Suppressor macrophage treated with lipopolysaccharide for 1 hour (primary cell): Measurements from ENCODE around the gene MT1M.
"Not testable (repeated sequence)": the region's sequence is repeated elsewhere in the genome, so short reads cannot be mapped to it uniquely, and the experiment has no call there.

Experiments used
- DNase-seq, 3 donors: peaks; one replicate each; pipeline ENCODE4 v3.0.0-alpha.2; 2020 to 2022

MT1M gene

GRCh38 chr16:56632156-56632847, at the start of gene MT1M:
MT1M (plus strand) TSS chr16:56632659; CDS start chr16:56632732, 73 bp downstream.
- peak in 1 of 3 donors; percentile 48 for DNase-seq

GRCh38 chr16:56582911-56583310, 49.5 kb upstream of the MT1M start:
- not testable (repeated sequence) for DNase-seq

DNA sequence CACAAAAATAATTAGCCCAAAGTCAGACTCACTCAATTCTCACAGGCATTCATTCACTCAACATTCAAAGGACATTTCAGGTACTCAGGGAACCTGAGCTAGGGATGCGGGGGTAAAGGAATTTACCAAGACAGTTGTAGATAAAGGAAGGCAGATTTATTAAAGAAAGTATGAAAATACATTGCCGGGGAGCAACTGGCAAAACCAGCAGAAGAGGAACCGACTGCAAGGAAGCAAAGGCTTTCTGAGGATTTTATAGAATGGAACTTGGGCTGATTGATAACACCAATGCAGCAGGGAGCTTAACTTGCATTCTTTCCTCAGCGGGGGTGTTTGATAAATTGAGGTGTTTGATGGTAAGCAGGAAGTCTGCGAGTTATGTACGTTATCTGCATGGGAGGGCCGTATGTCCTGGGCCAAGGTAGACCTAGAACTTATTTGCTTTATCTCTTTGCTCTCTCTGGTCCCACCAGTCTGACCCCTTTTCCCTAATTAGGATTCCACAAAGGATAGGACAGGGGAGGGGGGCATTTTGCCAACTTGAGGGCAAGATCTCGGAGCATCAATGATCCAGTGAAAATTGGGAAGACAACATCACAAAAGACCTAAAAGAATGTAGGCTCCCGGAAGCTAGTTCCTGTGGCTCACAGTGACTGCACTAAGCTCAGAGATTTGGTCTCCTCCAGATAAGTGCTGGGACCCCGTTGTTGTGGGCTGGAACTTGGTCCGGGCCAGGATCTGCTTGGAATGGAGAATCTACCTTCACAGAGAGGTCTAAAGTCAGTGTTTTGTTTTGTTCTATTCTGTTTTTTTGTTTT, 48.9 kb upstream of the MT1M start:
- no peak for DNase-seq

GRCh38 chr16:56584276-56584675, 48.2 kb upstream of the MT1M start:
- DNase-seq, result no peak

GRCh38 chr16:56588781-56589140, 43.7 kb upstream of the MT1M start:
- DNase-seq, result no peak

- DNase-seq, result peak in 1 of 3 donors; percentile 40
These were observed 43.1 kb upstream of the MT1M start, which contains the start of gene MT3 for GRCh38 chr16:56589141-56590039. MT3 (plus strand) TSS chr16:56589528; CDS start chr16:56589591, 63 bp downstream.

- DNase-seq, result peak; percentile 40 to 47 (median 40)
These were observed 40.9 kb upstream of the MT1M start for GRCh38 chr16:56591377-56592060.

DNA sequence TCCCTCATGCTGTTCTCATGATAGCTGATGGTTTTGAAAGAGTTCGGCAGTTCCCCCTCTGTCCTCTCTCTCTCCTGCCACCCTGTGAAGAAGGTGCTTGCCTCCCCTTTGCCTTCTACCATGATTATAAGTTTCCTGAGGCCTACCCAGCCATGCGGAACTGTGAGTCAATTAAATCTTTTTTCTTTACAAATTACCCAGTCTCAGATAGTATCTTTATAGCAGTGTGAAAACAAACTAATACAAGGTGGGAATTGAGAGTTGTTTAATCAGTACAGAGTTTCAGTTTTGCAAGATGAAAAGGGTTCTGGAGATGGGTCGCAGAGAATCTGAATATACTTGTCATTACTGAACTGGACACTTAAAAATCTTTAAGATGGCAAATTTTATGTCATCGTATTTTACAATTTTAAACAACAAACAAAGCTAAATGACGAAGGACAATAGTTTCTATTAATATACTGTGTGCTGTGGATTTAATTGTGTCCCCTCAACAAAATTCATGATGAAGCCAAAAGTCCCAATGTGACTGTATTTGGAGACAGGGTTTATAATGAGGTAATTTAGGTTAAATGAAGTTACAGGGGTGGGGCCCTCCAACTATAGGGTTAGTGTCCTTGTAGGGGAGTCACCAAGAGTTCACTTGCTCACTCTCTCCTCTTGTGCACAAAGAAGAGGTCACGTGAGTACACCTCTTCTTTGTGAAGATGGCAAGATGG, 38.7 kb upstream of the MT1M start:
- DNase-seq, result no peak

GRCh38 chr16:56594292-56594619, 38.2 kb upstream of the MT1M start:
- no peak for DNase-seq

GRCh38 chr16:56600398-56600999, 32.0 kb upstream of the MT1M start:
- DNase-seq, result peak; percentile 62 to 77 (median 74)

- DNase-seq, result no peak
These were observed 31.1 kb upstream of the MT1M start for GRCh38 chr16:56601325-56601724.

DNA sequence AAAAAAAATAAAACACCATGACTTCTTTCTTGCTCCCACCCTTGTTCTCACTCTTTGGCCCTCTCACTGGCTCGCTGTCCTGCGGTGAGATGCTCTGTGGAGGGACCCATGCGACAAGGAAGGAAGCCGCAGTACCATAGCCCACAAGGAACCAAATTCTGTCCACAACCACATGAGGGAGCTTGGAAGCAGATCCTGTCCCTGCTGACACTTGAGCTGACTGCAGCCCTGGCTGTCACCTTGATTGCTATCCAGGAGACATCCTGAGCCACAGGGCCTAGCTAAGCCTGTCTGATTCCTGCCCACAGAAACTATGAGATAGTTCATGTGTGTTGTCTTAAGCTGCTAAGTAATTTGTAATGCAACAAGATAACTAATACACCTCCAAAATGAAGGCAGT, 28.9 kb upstream of the MT1M start:
- peak; percentile 65 to 70 (median 66) for DNase-seq

- DNase-seq, result no peak
These were observed 27.5 kb upstream of the MT1M start for GRCh38 chr16:56604966-56605365.

- DNase-seq, result no peak
These were observed 27.0 kb upstream of the MT1M start for GRCh38 chr16:56605475-56605874.

DNA sequence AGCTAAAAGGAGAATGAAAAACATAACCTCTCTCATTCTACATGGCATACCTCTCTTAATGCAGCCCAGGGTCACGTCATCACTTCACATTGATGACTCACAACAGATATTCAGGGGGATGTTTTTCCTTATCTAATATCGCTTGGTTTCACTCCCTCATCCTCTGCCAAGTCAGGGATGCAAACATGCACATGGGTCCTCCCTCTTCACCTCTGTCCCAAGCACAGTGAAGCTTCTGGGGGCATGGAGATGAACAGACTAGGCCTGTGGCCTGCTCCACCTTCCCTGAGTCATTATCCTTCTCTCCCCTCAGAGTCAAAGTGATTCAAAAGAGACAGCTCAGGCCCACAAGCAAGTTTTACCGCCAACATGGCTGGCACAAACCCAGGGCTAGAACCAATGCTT, 26.4 kb upstream of the MT1M start:
- DNase-seq, result no peak

GRCh38 chr16:56606476-56607108, 25.9 kb upstream of the MT1M start:
- no peak for DNase-seq

DNA sequence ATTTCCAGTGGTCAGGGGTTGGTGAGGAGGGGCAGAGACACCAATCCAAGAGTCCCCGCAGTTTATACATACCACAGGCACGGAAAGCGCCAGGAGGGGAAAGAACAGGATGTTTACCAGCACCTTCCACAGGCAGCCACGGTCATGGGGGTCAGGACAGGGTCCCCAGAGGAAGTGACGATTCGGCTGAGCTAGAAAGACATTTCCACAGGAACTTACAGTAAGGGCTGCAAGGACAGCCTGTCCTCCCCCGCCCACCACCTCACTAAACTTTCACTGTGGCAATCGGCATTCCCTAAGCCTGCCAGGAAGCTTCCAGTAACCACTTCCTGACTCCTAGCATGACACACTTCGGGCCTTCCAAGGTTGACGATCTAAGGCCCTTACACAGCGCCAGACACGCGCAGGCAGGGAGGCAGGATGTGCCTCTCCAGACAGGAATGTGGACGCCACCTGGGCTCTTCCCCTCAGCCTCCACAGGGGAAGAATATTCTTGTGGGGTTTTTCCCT, 25.3 kb upstream of the MT1M start:
- DNase-seq, result peak; percentile 50 to 77 (median 74)

DNA sequence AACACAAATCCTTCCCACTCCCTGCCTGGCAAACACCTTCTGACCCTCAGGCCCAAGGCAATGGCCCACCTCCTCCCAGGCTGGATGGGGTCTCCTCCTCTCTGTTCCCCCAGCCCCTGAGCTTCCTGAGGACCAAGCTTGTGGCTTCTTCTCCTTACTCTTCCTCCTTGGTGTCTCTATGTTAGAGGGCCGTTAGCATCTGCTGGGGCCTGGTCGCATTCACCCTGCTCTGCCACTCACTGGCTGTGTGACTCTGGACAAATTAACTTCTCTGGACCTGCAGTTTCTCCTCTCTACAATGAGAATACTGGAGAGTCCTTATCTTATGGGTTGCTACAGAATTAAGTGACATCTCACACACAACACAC, 24.8 kb upstream of the MT1M start:
- no peak for DNase-seq

DNA sequence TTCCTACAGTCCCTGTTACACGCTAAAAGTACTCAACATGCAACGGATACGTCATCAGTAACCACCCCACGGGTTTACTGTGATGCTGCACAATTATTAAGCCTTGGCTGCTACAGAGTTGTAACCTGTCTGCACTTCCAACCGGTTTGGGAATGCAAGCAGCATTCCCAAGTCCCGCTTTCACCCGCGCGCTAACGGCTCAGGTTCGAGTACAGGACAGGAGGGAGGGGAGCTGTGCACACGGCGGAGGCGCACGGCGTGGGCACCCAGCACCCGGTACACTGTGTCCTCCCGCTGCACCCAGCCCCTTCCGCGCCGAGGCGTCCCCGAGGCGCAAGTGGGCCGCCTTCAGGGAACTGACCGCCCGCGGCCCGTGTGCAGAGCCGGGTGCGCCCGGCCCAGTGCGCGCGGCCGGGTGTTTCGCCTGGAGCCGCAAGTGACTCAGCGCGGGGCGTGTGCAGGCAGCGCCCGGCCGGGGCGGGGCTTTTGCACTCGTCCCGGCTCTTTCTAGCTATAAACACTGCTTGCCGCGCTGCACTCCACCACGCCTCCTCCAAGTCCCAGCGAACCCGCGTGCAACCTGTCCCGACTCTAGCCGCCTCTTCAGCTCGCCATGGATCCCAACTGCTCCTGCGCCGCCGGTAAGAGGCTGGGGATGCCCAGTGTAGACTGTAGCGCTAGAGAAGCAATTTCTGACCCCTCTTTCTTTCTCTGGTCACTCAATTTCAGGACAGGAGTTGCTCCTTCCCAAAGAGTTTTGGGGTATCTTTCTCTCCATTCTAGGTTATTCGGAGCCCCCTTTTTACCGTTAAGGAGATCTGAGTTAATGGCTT, 24.2 kb upstream of the MT1M start, which contains the start of gene MT2A:
TSS of gene MT2A (plus strand) at position 542 of the 833 bp plus-strand sequence. CDS start at position 614, 72 bp downstream.
- peak; percentile 98 to 99 (median 99) for DNase-seq
